DMS79 treated with DMSO at 0.1 percent for 48 hours (cell line): Measurements from ENCODE around the gene ANKRD65.
A peak's percentile ranks its signal among the peaks of the same experiment; 100 is the strongest.
"Not testable (repeated sequence)": the region's sequence is repeated elsewhere in the genome, so short reads cannot be mapped to it uniquely, and the experiment has no call there.

Source experiments
- DNase-seq: peaks from one replicate; lab custom pipeline; 2025; lab: John Stamatoyannopoulos, UW

The ANKRD65 gene

GRCh38 chr1:1430114-1430982 lies 9.3 kb upstream of the ANKRD65 start:
- DNase-seq, result peak; percentile 71

GRCh38 chr1:1429671-1430073 lies 8.6 kb upstream of the ANKRD65 start:
- DNase-seq, result no peak

GRCh38 chr1:1428967-1429366 lies 7.9 kb upstream of the ANKRD65 start:
- not testable (repeated sequence) for DNase-seq

- no peak for DNase-seq
Measured at GRCh38 chr1:1428174-1428573, 7.1 kb upstream of the ANKRD65 start.

GRCh38 chr1:1427820-1428148 lies 6.7 kb upstream of the ANKRD65 start:
- DNase-seq, result no peak

- no peak for DNase-seq
Measured at GRCh38 chr1:1427106-1427819, 6.2 kb upstream of the ANKRD65 start.

- no peak for DNase-seq
Measured at GRCh38 chr1:1426496-1427105, 5.5 kb upstream of the ANKRD65 start.

GRCh38 chr1:1425753-1426495 lies 4.8 kb upstream of the ANKRD65 start:
- DNase-seq, result no peak

- no peak for DNase-seq
Measured at GRCh38 chr1:1425426-1425752, 4.3 kb upstream of the ANKRD65 start.

GRCh38 chr1:1424707-1425106 lies 3.6 kb upstream of the ANKRD65 start:
- DNase-seq, result no peak

GRCh38 chr1:1423245-1423597 lies 2.1 kb upstream of the ANKRD65 start:
- DNase-seq, result no peak

- DNase-seq, result no peak
Measured at GRCh38 chr1:1422465-1423244, 1.6 kb upstream of the ANKRD65 start.

GRCh38 chr1:1421907-1422464 lies 910 bp upstream of the ANKRD65 start:
- DNase-seq, result no peak

GRCh38 chr1:1420654-1421141 lies 378 bp downstream of the ANKRD65 start:
- peak; percentile 39 for DNase-seq

- DNase-seq, result peak; percentile 15
Measured at GRCh38 chr1:1419813-1420653, 1.0 kb downstream of the ANKRD65 start.

- DNase-seq, result no peak
Measured at GRCh38 chr1:1419363-1419812, 1.7 kb downstream of the ANKRD65 start.

GRCh38 chr1:1418464-1419362 lies 2.4 kb downstream of the ANKRD65 start:
- DNase-seq, result no peak

GRCh38 chr1:1417825-1418463 lies 3.1 kb downstream of the ANKRD65 start:
- not testable (repeated sequence) for DNase-seq

- not testable (repeated sequence) for DNase-seq
Measured at GRCh38 chr1:1417396-1417795, 3.7 kb downstream of the ANKRD65 start.
